Stromal cell of bone marrow (primary cell): ENCODE results near the gene C14orf180.
"Not testable (repeated sequence)": the region's sequence is repeated elsewhere in the genome, so short reads cannot be mapped to it uniquely, and the experiment has no call there.

ENCODE experiments used
- DNase-seq: peaks from one replicate; pipeline ENCODE4 v3.0.0-alpha.2; 2012; ENCODE audit warnings: low read depth

The C14orf180 gene

DNA sequence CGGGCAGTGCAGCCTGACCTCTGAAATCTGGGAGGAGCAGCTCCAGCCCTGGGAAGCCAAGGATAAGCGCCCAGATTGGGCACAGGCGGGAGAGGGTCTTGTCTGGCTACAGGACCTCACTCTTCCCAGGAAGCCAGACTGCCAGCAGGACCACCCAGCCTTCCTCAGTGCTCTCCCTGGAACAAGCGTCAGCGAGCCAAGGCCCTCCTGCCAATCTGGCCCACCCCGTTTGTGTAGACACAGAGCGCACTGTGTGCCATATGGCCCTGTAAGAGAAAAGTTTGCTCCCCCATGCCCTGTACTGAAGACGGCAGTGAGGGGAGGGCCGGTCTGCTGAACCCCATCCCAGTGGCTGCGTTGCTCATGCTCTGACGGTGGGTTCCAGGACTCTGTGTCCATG, 1.2 kb upstream of the C14orf180 start:
- no peak for DNase-seq

DNA sequence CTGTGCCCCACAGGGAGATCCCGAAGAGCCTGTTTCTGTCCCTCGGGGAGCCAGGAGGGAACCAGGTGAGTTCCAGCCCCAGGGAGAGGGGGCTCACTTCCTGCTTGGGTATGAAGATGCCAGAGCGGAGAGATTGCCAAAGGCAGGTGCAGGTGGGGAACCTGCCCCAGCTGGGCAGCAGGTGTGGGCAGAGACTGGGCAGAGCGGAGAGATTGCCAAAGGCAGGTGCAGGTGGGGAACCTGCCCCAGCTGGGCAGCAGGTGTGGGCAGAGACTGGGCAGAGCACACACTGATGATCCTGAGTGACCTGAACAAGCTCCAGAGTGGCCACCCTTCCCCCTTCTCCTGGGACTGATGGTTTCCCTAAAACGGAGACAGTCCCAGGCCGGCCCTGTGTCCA, 375 bp downstream of the C14orf180 start:
- not testable (repeated sequence) for DNase-seq

DNA sequence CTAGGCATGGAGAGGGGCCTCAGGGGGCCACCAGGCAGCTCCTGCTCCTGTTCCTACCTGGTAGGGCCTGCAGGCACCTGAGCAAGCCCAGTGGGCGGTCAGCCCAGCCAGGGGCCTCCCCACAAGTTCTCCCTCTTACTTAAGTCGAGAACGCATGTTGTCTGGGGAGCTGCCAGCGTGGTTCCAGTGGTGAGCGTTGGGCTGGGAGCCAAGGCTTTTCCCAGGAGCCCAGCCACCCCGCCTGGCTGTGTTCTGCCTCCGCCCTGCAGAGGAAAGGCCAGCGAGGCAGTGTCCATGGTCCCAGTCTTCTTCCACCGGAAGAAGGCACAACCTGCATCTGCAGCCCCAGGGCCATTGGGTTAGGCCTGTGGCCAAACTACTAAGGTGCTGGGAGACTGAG, 1.4 kb downstream of the C14orf180 start:
- DNase-seq = no peak

DNA sequence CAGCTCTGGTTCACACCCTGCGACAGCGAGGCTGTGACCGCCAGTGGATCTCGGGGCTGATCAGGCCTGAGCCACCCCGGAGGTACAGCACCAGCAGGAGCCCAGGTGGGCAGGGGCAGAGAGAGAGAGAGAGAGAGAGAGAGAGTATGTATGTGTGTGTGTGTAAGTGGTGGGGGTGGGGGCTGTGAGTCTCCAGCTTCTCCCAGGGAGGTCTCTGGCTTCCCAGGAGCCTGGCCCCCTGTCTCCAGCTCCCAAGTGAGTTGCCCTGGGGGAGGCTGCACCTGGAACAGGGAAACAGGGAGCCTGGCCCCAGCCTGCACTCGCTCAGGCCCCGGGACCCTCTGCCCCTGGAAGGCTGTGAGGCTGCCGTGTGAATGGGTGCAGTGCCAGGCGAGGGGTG, 2.0 kb downstream of the C14orf180 start:
- DNase-seq = no peak

DNA sequence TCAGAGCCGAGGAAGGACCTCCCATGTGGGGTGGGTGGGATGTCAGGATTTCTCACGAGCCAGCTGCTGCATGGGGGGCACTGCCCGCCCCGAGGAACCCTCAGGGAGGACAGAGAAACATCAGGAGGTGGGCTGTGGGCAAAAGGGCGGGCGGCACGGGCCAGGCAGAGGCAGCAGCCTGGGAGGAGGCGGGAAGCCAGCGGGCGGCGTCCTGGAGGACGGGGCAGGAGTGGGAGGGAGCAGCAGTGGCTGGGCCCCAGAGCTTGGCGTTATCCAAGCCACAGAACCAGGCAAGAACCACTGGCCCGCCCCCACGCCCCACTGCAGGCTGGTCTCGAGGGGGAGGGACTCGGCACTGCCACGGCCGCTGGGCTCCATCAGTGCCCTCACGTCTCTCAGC, 2.4 kb downstream of the C14orf180 start:
- DNase-seq = no peak

DNA sequence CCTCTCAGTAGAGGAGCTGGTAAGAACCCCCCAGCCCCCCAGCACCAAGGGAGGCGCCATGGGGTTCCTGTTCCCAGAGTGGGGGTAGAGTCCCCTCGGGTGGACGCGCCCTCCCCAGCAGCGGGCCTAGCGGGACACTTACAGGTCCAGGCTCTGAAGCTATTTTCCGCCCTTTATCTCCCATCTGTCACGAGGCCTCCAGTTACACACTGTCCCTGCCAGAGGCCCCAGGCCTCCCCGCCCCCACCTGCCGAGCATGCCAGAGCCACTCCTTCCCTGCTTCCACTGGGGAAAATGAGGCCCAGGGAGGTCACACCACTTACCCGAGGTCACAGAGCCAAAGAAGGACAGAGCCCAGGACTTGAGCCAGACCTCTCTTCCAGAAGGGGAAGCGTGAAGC, 3.1 kb downstream of the C14orf180 start:
- no peak for DNase-seq

DNA sequence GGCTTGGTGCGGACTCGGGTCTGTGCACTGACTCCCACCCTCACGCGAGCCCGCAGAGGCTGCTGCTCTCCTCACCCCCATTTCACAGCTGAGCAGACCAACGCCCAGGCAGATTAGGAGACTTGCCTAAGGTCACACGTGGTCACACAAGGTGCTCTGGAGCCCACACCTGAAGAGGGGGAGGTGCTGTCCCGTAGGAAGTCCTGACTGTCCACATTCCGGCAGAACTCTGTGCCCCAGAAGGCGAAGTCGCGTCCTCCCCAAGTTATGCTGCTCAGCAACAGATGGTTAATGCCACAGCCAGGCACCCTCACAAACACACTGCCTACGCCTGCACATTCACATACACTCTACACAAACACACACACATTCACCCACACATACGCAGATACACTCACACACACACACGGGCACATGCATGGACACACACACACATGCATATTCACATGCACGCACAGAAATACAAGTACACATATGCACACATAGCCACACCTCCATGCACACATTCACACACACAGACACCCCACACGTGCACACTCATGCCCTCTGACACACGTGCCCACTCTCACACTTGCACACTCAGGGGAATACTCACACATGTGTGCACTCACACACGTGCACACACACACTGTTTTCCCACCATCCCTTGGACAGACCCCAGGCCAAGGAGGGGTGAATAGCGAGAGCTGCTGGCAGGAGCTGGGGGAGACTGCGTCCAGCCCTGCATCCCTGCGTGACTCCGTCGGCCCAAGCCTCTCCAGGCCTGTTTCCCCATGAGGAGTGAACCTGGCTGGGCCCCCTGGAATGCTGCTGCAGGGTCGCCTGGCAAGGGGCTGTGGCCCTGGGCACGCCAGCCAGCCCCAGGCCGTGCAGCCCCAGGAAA, 4.1 kb downstream of the C14orf180 start:
- no peak for DNase-seq

DNA sequence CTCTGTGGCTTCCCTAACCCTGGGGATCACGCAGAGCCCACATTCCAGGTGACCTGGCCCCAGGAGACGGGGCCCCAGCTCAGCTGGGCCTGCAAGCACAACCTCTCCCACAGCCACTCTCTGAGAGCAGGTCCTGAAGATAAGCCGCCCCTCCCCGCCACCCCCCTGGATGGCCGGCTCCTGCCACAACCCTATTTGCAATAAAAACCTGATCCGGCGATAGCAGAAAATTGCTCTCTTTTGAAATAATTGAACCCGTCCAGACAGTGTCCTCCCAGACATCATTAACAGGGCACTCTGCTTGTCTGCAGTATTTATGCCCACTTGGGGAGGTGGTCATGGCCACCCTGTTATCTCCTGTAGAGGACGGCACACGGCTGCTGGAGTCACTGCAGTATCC, 5.0 kb downstream of the C14orf180 start:
- no peak for DNase-seq

DNA sequence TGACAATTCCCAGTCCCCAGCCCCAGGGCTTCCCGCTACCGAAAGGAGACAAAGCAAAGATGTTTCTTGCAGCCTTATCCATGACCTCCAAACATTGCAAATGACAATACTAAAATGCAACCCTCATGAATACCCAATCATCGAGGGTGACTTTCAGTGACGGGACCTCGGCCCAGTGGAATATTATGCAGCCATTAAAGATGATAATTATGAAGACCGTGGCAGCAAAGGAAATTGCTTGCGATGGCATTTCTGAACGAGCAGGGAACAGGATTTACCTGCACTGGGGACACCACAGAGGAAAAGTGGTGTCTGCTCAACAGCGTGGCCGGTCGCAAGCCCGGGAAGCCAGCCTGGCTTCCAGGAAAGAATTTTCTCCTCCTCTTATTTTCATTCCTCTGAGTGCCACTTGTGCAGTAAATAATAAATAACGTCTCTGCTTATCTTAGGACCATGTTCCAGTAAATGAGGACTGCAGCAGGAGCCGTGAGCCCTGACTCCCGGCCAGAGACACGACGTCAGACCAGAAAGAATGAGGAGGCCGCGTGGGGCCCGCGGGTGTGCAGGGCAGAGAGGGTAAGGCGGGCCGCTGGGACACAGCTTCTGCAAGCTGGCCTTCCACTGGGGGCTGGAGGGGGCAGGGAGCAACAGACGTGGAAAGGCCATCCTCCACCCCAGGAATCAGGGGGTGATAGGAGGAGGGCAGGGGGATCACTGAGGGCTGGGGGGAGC, 6.6 kb downstream of the C14orf180 start:
- DNase-seq = no peak

DNA sequence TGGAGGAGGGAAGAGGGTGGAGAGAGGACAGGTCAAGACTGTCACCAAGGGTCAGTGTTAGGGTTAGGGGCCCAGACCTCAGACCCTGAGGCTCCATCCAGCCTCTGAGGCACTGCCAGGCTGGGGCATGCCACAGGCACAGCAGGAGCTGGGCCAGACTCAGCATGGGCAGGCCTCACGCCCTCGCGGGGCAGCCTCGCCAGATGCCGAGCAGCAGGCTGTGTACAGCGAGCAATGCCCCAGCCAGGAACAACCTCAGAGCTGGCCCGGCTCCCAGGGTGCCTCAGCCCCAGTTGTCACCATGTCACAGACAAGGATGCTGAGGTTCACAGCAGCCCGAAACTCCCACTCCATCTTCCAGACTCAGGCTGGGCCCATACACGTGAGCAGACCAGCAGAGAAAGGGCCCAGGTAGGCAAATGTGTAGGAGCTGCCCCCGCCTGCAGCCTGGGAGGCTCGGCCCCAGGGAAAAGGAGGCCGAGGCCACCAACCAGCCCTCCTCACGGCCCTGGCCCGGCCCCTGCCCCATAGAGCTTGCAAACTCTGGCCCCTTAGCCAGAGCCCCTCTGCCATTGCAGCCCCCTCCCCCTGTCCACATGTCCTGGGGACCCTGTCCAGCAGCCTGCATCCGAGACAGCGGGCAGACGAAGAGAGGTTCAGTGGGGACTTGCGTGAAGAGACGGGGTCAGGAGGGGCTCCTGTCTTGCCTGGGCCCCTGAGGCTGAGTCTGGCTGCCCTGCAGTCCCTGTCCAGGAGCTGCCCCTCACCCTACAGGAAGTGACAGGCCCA, 7.5 kb downstream of the C14orf180 start:
- no peak for DNase-seq

DNA sequence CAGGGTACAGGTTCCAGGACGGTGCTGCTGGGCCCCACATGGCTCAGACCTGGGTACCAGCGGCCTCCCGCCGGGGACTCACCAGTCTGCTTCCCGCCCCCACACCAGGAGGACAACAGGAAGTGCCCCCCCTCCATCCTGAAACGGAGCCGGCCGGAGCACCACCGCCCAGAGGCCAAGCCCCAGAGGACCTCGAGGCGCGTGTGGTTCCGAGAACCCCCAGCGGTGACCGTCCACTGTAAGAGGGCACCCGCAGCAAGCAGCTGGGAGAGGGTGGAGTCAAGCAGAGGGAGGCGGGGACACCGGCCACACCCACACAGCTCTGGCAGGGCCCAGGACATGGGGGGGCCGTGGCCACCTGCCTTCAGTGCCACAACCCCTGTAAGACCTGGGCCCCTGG, 8.1 kb downstream of the C14orf180 start:
- DNase-seq = no peak

DNA sequence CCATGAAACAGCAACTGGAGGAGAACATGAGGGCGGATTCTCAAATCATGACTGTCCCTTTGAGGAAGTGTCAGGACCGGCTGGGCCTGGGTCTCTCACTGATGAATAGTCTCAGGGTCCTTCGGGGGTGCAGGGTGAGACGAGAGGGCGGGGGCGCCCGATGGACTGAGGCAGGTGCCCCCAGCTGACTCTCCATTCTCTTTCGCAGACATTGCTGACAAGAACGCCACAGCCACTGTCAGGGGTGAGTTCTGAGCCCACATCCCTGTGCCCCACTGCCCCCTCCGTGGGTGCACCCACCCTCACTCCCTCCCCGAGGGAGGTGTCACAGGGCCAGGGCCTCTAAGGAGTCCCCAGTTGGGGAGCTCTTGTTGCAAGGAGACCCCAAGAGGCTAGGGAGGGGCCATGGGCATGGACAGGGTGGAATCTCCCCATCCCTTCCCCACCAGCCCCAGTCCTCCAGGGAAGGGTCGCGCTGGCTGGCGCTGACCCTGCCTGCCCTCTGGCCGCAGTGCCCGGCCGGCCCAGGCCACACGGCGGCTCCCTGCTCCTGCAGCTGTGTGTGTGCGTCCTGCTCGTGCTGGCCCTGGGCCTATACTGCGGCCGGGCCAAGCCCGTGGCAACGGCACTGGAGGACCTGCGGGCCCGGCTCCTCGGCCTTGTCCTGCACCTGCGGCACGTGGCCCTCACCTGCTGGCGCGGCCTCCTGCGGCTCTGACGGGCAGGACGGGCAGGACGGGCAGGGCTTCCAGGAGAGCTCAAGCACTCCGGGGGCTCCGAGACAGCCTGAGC, 8.7 kb downstream of the C14orf180 start:
- DNase-seq = no peak

DNA sequence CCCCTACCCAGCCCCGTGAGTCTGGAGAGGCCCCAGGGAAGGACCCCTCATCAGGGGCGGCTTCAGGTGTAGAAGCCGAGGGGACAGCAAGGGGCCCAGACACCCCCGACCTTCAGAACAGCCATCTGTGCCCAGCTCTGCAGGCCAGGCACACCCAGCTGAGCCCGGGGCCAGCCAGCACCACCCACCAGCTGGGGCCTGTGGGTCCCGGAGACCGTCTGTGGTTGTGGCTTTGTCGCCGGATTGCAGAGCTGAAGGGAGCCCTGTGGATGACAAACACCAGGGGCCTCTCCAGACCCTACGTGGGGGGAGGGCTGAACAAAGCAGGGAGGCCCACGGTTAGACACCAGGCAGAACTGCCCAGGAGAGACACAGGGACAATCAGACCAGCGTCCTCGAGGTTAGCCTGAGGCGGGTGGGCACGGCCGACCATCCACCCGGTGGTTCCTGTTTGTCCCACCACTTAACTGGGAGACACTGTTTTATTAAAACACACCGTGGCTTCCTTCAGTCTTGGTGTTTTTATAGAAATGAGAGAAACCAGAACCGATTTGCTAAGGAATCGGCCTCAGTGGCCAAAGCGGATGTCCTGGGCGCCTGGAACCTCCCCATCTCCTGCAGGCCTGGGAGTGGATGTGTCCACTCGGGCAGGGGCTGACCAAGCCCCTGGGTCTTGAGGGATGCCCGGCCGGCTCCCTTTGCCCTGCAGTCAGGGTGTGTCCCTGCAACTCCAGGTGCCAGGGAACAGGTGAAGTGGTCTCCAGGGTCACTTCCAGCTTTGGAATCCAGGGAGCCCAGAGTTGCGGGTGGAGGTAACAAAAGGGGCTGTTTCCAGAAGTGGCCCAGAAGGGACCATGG, 10.0 kb downstream of the C14orf180 start:
- no peak for DNase-seq

DNA sequence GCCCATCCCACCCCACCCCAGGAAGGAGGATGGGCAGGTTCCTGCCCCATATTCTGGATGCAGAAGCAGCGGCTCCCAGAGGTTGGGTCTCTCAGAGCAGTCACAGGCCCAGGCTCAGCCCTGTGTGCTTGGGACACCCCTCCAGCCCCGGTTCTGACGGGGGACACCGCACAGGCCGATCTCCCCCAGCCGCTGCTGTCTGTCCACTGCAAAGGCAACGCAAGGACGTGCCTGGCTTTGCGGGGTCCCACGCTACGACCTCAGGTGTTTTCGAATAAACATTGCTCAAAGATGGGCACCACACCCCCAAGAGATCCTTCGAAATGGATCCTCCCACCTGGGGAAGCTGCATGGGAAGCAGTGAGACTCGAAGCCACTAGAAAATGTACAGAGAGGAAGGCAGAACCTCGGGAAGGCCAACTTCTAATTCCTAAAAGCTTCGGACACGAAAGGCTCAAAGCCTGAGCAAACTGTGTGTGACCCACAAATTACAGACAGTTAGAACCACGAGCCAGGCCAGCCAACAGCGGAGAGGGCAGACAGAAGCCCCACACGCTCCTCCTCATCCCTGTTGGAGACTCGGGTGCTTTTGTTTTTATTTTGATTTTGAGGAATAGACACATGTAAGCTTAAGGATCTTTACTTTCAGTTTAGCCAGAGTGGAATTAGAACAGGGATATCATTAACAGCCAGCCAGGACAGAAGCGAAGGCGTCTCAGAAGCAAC, 10.8 kb downstream of the C14orf180 start:
- no peak for DNase-seq

DNA sequence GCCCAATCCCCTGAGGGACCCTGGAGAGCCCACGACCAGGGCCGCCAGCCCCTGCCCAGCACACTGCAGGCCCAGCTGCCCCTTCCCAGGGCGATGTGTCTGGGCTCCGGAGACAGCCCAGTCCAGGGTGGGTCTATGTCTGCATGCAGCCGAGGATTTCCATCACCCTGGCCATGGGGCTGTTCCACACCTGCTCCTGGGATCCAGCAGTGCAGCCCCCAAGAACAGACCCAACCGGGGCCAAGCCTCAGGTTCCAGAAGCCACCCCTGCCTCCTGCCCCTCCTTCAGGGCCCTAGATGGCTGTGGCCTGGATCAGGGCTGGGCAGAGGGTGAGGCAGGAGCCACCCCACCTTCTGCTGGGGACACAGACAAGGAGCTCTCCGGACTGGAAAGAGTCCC, 11.5 kb downstream of the C14orf180 start:
- DNase-seq = no peak

DNA sequence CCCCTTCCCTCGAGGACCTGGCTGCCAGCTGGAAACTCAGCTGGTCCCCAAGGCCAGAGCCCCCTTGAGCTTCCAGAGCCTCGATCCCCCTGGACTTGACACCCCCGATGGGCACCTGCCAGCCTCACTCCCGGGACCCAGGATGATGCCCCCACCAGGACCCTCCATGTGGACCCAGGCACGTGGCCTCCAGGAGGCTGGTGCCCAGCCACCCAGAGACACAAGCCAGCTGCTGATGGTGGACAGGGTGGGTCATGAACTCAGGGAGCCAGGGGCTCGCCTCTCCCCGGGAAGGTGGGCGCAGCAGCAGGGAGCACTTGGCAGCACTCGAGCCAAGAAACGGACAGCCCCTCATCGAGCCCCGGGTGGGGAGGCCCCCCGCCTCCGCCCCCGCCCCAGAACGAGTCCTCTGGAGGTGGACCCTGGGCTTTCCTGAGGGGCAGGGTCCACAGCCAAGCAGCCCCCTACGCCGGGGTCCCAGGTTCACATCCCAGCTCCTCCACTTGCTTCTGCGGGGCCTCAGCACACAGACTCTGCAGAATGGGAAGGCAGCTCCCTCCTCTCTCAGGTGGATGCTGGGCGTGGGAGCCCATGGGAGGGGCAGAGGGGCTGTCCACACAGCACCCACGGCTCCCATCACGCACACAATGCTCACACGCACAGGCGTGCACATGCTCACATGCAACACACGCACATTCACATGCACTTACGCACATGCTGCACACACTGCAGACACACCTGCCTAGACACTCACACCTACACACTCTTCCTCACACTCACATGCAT, 12.1 kb downstream of the C14orf180 start:
- no peak for DNase-seq

DNA sequence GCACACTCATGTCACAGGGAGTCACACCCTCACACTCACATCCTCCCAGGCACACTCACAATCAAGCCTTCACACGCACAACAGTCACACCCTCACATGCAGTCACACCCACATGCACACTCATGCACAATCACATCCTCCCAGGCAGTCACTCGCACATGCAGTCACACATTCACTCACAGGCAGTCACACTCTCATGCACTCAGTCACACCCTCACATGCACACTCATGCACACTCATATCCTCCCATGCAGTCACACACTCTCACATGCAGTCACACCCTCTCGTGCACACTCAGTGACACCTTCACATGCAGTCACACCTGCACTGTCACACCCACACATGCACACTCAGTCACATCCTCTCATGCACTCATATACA, 12.7 kb downstream of the C14orf180 start:
- no peak for DNase-seq

DNA sequence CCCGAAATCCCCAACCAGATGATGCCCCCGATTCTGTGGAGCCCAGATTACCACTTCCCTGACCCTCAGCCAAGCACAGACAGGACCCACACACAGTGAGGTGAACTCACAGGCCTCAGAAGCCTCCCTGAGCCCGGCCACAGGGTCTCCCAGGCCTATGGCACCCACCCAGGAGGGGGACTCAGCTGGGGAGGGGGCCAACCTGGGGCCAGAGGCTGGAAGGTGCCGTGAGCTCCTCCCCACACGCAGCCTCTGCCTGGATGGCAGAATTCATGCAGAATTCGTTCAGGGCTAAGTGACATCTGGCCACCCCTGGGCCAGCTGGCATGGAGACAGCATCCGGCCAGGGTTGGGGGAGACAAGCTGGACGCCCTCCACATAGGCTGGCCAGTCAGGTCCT, 13.2 kb downstream of the C14orf180 start:
- no peak for DNase-seq

DNA sequence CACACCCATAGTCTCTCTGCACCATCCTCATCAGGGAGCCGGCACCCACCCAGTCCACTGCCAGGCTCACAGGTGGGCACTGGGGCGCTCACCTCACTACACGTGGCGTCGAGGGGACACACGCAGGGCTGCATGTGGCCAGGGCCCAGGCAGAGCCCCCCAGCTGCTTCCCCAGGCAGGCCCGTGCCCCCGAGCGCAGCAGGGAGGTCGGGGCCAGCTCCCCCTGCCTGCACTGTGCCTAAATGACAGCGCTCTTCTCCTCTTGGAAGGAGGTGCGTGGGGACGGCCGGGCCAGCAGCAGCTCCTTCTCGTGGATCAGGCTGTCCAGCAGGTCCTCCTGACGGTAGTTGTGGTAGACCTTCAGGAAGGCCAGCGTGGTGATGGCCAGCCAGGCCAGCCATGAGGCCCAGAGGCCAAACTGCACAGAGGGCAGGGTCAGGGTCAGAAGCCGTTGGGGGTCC, 13.7 kb downstream of the C14orf180 start:
- no peak for DNase-seq
